Measurements from ENCODE around the gene JADE1.
A peak's percentile ranks its signal among the peaks of the same experiment; 100 is the strongest.

The JADE1 gene

DNA sequence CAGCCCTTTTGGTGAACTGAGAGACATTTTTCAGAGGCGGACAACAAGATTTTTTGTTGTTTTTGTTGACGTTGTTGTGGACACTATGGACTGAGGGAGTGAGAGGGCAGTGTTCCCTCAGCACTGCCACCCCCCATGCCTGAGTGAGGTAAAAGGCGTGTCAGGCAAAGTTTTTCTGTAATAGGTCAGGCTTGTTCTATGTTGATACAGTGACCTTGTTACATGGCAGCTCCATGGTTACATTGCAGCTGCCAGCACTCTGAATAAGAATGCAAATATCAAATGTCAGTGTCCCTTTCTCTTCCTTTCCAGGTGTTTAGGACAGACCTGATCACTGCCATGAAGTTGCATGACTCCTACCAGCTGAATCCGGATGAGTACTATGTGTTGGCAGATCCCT, 36.6 kb downstream of the JADE1 start:
- no peak for DNase-seq (ENCODE audit: low read depth)

DNA sequence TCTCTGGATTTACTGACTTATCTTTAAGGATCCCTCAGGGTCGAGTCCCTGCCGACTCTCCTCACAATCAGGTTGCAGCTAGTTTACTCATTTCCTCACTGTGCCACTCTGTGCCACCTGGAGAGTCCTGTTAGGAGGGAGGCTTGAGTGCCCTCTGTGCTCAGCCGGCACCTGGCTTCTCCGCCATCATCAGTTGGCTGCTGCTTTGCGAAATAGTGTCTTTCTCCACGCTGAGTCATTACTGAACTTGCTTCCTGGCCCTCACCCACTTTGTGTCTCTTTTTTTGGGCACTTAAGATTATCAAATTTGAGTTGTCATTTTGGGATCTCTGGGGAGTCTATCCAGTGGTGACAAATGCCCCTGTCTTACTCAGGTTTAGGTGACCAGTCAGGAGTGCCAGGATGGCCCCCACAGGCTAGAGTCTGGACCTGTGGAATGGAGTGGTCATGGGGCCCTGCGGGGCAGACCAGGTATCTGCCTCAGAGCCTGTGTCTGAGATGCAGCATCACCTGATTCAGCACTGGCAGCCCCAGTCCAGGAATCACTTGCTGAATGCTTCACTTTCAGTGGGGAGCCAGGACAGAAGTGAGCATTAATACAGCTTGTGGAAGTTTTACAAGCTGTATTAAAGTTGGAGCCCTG, 37.7 kb downstream of the JADE1 start:
- DNase-seq (ENCODE audit: low read depth) = no peak

DNA sequence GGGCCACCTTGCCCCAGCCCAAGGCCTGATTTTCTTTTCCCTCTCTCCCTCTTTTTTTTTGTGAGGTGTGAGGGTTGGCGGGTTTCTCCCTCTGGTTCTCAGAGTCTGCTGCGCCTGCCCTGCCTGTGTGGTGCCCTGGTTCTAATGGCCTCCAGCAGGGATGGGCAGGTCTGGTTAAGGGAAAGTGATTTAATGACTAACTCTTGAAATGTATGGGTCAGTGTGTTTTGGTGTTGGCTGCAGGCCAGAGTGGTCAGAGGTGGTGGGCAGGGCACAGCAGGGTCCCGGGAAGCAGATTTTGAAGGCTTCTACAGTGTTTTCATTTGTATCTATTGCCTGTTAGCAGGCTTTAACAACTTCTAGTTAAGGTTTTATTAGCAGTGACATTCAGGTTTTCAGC, 39.0 kb downstream of the JADE1 start:
- DNase-seq (ENCODE audit: low read depth) = no peak

DNA sequence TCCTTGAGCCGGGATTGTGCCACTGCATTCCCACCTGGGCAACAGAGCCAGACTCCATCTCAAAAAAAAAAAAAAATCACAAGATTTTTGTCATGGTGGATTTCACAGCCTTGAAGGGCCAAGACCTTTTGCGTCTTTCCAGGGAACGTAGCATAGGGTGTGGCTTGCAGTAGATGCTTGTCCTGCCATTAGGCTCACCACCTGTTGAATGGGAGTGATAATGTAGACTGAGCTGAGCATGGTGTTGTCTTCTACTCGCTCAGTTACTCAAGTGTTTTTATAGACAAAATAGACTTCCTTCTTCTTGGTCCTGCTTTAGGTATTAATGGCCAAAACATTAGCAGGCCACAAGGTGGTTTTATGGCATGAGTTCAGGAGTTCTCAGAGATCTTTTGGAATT, 40.8 kb downstream of the JADE1 start:
- DNase-seq (ENCODE audit: low read depth) = no peak

DNA sequence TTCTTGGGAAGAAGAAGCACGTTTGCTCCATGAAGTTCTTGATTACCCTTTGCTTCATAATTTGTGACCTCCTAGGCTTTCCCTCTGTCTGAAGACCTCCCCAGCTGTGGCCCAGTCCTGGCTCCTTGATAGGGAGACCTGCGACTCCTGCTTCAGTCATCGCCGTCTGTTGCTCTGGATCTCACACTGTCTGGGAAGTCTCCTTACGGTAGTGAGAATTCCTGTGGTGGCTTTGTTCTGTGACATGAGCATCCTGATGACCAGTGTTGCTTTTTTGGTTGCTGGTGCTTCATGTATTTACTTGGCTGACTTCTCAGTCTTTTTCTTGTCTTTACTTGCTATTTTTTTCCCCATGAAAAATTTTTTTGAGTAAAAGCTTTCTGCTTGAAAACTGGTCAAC, 44.2 kb downstream of the JADE1 start:
- DNase-seq (ENCODE audit: low read depth) = no peak

DNA sequence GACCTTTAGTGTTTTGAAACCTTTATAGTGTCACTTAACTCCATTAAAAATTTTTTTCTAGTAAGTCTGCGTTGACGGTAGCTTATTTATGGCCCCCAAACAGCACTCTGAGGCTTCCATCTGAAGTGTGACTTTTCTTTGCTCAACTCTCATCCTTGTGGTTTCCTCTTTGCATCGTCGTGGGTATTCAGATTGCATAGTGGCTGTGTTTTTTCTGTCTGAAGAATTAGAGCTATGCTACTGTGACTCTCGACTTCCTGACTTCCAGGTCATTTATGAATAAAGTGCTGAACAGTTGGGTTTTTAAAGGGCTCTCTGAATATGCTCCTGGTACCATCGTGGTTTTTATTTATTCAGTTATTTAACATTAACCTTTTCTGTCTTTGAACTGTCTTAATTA, 44.9 kb downstream of the JADE1 start:
- no peak for DNase-seq (ENCODE audit: low read depth)

DNA sequence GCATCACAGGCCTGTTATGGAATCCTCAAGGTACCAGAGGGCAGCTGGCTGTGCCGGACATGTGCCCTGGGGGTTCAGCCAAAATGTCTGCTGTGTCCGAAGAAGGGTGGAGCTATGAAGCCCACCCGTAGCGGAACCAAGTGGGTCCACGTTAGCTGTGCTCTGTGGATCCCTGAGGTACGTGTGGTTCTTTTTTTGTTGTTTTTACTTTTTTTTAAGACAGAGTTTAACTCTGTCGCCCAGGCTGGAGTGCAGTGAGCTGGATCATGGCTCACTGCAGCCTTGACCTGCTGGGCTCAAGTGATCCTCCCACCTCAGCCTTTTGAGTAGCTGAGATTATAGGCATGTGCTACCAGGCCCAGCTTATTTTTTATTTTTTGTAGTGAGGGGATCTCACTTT, 46.1 kb downstream of the JADE1 start:
- no peak for DNase-seq (ENCODE audit: low read depth)

DNA sequence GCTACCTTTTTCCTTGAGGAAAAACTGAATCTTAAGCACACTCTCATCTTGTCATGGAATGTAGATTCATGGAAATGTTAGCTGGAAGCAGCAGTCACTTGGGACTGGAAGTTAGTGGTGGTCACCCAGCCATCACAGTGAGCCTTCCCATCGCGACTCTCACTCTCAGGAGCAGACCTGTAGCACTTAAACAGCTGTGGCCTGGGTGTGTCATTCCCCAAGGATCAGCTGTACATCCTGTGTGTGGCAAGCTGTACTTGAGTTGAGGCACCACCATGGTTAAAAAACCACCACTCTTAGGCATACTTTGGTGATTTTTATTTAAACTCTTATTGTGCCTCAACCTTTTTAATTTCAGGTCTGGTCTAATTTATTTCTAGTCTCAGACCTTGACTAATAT, 46.7 kb downstream of the JADE1 start:
- DNase-seq (ENCODE audit: low read depth) = no peak

DNA sequence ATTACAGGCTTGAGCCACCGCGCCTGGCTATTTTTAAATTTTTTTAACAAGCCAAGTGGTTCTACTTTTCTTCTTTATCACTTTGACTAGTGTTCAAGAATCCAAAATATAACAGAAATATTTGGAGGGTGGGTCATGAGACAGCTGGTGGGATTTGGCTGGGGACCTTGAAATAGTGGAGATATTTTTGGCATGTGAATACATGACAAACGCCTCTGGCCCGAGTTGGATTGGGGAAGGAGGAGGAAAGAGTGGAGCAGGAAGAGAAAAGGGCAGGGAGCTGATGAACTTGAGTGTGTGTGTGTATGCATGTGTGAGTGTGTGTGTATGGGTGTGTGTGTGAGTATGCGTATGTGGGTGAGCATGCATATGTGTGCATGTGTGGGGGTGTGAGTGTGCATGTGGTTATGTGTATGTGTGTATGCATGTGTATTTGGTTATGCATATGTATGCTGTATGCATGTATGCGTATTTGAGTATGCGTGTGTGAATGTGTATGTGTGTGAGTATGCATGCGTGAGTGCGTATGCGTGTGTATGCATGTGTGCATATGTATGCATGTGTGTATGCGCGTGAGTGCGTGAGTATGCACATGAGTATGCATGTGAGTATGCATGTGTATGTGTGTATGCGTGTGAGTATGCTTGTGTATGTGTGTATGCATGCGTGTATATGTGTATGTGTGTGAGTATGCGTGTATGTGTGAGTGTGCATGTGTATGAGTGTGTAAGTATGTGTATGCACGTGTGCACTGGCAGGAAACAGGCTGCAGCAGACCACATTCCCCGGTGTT, 49.6 kb downstream of the JADE1 start:
- no peak for DNase-seq (ENCODE audit: low read depth)

DNA sequence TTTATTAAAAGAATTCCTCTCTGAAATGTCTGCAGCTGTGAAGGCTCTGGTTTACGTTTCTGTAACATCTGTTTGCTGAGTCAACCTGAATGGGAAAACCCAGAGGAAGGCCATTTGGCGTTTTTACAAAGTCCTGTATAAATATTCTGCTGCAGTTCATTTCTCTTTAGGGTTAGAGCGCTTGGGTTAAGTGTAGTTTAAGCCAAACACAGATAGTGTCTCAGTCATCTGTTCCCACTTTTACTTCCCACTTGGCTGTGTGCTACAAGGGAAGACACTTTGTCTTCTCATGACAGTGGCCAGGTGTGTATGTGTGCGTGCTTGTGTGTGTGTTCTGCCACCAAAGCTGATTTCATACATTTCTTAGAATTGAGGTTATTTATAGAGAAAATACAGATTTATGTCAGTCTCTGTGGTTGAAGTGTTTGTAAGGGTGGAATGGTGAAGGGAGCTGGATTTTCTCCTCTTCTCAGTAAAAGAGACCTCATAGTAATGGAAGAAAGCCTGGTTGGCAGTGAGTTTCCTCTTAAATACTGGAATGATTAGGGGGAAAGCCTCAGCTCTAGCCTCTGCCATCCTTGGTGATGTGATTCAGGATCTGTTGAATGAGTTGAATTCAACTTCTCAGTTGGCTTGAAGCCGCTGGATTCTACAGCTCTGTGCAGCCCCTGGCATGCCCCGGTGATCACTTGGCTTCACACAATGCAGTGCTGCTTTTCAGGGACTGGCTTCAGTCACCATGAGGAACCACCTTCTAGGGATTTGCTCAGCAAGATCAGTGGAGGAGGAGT, 50.6 kb downstream of the JADE1 start:
- no peak for DNase-seq (ENCODE audit: low read depth)

DNA sequence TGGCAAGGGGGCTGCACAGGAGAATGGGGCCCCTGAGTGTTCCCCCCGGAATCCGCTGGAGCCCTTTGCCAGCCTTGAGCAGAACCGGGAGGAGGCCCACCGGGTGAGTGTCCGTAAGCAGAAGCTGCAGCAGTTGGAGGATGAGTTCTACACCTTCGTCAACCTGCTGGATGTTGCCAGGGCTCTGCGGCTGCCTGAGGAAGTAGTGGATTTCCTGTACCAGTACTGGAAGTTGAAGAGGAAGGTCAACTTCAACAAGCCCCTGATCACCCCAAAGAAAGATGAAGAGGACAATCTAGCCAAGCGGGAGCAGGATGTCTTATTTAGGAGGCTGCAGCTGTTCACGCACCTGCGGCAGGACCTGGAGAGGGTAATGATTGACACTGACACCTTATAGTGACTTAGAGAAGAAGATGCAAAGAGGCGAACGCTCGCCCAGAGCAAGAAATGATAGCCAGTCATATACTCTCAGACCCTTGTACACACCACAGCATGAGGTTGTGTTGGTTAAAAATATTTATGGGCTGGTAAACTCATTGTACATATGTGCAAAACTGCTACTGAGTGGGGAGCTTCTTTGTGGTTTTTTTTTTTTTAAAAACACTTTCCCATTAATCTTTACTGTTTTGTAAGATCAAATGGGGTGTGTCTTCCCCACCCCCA, 52.5 kb downstream of the JADE1 start:
- DNase-seq (ENCODE audit: low read depth) = no peak

DNA sequence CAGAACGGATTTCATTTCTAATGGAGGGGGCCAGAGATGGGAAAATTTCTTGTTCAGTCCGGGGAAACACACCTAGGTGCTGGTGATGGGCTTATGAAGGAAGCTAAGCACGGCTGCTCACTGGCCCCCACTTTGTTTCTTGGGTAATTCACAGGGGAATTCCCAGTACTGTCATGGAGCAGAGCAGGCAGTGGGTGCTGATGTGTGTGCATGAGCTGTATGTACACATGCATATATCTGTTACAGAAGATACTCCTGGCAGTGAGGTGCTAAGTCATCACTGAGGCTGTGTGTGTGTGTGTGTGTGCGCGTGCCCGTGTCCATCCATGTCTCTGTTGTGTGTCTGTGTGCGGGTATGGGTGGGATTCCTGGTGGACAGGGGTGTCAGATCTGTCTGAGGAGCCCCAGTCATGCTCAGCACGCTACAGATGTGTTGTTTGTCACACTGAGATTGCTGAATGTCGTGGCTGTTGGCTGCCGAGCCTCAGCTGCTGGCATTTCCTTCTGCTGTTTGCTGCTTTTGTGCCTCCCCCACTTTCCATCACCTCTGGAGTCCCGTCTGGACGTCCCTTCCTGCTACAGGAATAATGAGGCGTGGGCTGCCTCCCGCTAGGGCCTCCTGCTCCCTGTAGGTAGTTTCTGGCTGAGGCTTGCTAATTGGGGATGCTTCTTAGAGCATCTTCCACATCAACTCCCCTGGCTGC, 53.3 kb downstream of the JADE1 start:
- DNase-seq (ENCODE audit: low read depth) = peak; percentile 18

DNA sequence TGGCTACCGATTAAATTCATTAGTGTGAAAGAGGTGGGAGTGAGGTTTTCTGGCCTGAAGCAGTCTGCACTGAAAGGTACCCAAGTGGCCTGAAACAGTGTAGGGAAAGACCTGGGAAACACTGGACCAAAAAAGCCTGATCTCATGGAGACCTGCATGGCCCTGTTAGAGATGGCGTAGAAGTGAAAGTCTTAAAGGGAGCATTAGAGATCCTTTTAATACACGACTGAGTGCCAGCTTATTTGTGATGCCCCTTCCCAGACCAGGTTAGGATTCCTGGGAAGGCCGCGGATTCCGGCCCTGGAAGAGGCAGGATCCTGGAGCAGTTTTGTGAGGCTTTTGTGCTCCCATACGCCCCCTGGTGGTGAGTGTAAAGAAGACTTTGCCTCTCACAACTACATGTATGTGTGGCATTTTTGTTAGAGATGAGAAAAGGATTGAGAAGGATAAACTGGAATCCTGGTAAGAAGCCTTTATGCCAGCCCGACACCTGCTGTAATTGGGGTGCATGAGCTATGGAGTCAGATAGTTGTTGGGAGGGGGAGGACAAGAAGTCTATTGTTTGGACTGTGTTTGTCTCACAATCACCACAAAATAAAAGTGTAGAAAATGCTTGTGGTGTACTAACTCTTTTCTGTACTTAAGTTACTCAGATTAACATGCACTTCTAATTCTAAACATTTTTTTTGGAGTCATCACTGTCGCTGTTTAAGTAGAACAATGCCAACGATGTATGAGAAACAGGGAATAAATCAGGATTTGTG, 54.0 kb downstream of the JADE1 start:
- peak; percentile 53 for DNase-seq (ENCODE audit: low read depth)

DNA sequence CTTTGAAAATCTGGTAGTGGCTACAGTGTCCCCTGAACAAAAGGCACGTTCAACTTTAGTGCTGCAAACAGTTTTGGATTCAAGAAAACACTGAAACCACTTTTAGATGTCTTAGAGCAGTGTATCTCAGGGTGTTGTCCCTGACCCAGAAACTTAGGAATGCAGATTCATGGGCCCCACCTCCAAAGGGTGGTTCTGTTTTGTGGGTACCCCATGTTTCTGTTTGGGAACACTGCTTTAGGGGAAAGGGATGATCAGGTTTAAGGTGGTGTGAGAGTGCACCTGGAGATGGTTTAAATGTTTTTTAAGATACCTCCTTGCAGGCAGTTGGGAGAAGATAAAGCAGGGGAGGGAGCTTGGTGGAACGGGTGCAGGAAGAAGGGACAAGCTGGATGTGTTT, 55.6 kb downstream of the JADE1 start:
- no peak for DNase-seq (ENCODE audit: low read depth)

DNA sequence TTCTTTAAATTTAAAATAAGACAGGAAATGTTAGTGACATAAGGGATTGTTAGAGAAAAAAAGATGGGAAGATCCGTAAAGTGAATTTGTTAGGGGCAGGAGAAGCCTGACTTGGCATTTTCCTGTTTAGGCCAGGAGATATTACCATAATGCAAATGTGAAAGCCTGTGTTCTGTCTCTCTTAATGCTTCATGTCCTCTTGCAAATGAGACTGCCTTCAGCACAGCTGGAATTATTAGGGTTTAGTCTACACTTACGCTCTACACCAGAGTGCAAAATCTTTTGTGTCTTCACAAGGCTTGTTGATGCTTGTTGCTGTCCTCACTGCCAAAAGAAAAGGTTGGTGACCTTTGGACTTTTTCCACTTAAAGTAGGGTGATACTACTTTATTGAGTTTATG, 56.8 kb downstream of the JADE1 start:
- no peak for DNase-seq (ENCODE audit: low read depth)

DNA sequence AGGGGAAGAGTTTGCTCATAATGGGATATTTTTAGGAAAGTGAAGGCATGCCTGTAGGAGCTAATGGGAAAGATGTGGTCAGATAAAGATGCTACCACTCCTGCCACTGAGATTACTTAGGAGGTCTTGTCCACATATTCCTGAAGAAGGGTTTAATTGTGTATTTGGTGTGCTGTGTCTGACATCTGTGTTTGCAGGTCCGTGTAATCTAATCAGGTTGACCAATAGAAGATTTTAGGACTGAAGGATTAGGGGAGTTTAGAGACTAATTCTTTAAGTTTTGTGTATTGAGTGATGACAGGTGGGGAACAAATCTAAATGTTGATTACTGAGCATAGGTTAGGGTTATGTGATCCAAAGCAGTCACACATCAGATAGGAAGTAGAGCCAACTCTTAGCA, 57.2 kb downstream of the JADE1 start:
- DNase-seq (ENCODE audit: low read depth) = no peak

DNA sequence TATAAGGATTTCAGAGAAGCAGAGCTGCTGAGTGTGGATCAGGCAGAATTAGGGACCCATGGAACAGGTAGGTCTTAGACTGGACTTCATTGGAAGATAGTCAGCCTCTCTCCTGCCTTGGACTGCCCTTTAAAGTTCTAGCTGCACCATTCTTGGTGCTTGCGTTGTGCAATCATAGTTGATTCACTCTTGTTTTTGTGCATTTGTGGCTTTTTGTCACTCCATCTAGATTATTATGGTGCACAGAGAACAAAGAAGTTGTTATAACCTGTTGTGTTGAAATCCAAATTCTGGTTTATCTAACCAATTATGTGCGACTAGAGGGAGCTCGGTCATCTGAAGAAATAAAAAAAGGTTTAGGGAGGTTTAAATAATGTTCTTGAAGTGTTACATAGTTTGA, 59.3 kb downstream of the JADE1 start:
- DNase-seq (ENCODE audit: low read depth) = no peak

DNA sequence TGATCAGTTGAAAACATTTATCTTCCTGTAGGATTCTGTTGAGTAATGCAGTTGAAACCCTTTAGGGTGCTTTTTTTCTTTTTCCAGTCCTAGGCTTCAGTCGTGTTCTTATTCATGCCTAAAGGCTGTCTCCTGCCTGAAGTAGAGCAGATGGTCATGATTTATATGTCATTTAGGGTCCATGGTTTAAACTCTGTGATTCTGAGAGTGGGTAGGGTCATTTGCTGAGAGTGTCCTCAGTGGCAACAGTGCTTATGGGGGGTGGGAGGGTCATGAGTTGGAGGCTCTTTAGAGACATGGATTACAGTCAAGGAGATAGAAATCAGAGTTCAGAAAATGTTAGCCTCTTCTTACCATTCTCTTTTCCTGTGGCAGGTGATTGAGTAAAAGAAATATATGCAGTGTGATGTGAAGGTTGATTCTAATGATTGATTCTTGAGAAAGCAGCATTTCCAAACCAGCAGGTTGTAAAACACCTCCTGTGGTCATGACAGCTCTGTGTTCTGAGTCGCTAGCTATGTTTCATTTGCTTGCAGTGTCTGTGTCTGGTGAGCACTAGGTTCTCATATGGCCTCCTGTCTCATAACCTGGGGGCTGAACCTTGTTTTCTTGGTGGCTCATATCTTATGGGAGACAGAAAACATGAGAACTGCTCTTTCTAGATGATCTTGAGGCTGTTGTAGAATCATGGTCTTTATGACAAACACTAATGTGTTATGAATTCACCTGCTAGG, 60.4 kb downstream of the JADE1 start:
- DNase-seq (ENCODE audit: low read depth) = no peak

DNA sequence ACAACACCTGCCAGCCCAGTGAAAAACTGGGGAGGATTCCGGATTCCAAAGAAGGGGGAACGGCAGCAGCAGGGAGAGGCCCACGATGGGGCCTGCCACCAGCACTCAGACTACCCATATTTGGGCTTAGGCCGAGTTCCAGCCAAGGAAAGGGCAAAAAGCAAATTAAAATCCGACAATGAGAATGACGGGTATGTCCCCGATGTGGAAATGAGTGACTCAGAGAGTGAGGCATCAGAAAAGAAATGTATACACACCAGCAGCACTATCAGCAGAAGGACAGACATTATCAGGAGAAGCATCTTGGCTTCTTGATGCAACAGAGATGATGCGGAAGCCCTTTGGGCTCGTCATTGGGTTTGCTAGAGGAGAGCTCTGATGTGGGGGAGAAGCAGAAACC, 62.4 kb downstream of the JADE1 start:
- no peak for DNase-seq (ENCODE audit: low read depth)

DNA sequence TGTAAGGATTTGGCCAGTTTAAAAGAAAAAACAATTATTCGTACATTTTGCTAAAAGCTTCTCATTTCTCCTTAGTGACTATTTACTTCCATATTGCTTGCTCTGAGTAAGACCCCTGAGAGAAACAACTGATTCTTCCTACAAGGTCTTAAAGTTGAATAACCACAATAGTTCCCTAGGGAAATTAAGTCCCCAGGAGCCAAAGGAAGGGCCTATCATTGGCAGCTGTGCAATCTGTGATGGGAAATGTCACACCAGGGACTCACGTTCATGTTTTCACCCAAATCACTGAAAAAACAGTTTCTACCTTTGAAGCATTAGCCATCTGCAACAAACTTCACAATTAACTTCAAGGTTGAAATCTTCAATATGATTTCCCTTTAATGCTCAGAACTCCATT, 66.7 kb downstream of the JADE1 start:
- no peak for DNase-seq (ENCODE audit: low read depth)

DNA sequence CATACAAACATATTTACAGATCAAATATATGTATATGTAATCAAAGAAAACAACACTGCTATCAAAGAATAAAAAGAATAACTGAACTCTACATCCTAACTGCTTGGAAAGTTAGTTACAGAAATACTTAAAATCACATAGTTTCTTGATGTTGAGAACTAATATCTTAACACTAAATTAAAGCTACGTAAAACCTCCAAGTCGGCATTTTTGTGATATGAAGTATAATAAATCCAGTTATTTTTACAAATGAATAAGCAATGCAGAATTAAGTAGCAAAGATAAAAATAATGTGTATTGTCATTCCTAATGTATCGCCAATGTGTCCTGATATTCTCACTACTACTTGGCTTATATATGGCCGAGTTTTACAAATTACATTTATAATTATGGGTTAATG, 68.4 kb downstream of the JADE1 start:
- no peak for DNase-seq (ENCODE audit: low read depth)
